ENCODE measurements around the gene CACNA1B. TPM values are rescaled to one million over a fixed set of nuclear protein-coding genes. Genes with fewer than 3 reads are reported as not detected.

The CACNA1B gene
- total RNA-seq, 1 experiment from 2014 or later, result not detected

DNA sequence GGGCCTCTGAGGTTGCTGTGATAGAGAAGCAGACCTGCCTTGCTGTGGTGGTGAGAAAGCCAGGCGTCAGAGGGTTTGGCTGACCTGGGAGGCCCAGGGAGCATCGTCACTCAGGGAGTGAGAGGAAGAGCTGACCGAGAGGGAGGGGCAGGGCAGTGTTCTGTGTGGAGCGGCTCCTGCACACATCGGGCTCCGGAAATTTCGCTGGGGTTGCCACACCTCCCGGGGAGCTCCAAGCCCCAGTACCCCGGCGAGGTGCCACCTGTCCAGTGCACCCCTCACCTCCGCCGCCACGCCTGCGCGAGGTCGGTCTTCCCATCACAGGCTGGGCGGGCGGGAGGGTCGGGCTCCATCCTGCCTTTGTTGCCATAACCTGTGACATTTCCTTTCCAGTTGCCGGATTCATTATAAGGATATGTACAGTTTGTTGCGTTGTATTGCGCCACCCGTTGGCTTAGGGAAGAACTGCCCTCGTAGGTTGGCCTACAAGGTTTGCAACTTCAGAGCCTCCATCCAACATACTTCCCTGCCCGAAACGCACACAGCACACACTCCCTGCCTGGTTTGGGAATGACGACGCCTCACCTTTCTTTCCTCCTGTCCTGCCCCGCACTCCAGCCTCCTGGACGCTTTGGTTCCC, 223.2 kb downstream of the CACNA1B start:
- H3K9me3 Mint-ChIP-seq (ENCODE audit: low read depth, unreplicated experiment), result no peaks in the 10 kb centered on the region
- CTCF ChIA-PET, result no interaction called here
- H3K4me1 Mint-ChIP-seq (ENCODE audit: low read depth, unreplicated experiment), result no peaks in the 10 kb centered on the region
- intact Hi-C loops (cut with micrococcal nuclease; ENCODE audit: unreplicated experiment), result no loop called here
- BruUV-seq (replicated peaks), result no TSS peak
- H3K27me3 Mint-ChIP-seq (ENCODE audit: unreplicated experiment), result peaks cover 43% of the 10 kb centered on the region
- TF ChIP-seq, protein P1, sequence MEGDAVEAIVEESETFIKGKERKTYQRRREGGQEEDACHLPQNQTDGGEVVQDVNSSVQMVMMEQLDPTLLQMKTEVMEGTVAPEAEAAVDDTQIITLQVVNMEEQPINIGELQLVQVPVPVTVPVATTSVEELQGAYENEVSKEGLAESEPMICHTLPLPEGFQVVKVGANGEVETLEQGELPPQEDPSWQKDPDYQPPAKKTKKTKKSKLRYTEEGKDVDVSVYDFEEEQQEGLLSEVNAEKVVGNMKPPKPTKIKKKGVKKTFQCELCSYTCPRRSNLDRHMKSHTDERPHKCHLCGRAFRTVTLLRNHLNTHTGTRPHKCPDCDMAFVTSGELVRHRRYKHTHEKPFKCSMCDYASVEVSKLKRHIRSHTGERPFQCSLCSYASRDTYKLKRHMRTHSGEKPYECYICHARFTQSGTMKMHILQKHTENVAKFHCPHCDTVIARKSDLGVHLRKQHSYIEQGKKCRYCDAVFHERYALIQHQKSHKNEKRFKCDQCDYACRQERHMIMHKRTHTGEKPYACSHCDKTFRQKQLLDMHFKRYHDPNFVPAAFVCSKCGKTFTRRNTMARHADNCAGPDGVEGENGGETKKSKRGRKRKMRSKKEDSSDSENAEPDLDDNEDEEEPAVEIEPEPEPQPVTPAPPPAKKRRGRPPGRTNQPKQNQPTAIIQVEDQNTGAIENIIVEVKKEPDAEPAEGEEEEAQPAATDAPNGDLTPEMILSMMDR (IDR thresholded peaks at IDR 0.05; ENCODE audit: unreplicated experiment), result no peak
- no peaks in the 10 kb centered on the region for H3K36me3 Mint-ChIP-seq (ENCODE audit: insufficient read depth, unreplicated experiment)
- no peak for DNase-seq
- H3K4me3 Mint-ChIP-seq (ENCODE audit: low read depth, unreplicated experiment), result no peak overlapping the region
- no peak overlapping the region for H3K27ac Mint-ChIP-seq (ENCODE audit: unreplicated experiment)

DNA sequence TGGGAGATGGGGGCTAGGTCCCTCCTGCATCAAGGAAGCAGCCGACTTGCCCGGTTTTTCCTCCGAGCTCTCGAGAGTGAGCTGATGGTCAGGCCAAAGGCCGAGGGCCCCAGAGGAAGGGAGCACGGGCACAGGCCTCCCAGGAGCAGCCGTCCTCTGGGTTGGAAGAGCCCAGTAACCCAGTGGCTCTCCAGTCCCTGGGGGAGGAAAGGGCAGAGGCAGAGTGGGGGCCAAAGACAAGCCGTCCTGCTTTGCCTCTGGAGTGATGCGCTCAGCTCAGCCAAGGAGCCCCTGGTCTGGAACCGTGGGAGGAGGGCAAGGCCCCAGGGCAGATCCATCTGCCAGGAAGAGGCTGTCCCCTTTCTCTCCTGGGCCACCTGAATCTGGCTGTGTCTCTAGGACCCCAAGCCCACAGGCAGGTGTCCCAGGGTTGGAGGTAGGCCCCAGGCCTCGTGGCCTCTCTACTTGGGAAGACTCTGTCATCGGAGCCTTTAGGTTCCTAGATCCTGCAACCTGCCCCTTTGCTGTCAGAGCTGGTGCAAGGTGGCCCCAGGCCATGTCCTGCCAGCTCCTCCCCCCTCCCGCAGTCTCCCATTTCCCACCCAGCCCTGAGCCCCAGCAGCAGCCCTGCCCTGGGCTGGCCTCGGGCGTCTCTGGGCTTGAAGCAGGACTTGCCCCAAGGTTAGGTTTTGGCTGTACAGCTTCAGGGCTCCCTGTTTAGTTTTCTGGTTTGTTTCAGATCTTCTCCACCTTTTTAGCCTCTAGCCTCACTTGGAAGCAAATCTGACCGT, 224.1 kb downstream of the CACNA1B start:
- TF ChIP-seq, protein P1 (IDR thresholded peaks at IDR 0.05; ENCODE audit: unreplicated experiment), result no peak
- no TSS peak for BruUV-seq (replicated peaks)
- no peak for DNase-seq
- H3K36me3 Mint-ChIP-seq (ENCODE audit: insufficient read depth, unreplicated experiment), result no peaks in the 10 kb centered on the region
- H3K27me3 Mint-ChIP-seq (ENCODE audit: unreplicated experiment), result peaks cover 43% of the 10 kb centered on the region
- H3K4me3 Mint-ChIP-seq (ENCODE audit: low read depth, unreplicated experiment), result no peak overlapping the region
- intact Hi-C loops (cut with micrococcal nuclease; ENCODE audit: unreplicated experiment), result no loop called here
- no peak overlapping the region for H3K27ac Mint-ChIP-seq (ENCODE audit: unreplicated experiment)
- CTCF ChIA-PET, result no interaction called here
- no peaks in the 10 kb centered on the region for H3K4me1 Mint-ChIP-seq (ENCODE audit: low read depth, unreplicated experiment)
- no peaks in the 10 kb centered on the region for H3K9me3 Mint-ChIP-seq (ENCODE audit: low read depth, unreplicated experiment)

DNA sequence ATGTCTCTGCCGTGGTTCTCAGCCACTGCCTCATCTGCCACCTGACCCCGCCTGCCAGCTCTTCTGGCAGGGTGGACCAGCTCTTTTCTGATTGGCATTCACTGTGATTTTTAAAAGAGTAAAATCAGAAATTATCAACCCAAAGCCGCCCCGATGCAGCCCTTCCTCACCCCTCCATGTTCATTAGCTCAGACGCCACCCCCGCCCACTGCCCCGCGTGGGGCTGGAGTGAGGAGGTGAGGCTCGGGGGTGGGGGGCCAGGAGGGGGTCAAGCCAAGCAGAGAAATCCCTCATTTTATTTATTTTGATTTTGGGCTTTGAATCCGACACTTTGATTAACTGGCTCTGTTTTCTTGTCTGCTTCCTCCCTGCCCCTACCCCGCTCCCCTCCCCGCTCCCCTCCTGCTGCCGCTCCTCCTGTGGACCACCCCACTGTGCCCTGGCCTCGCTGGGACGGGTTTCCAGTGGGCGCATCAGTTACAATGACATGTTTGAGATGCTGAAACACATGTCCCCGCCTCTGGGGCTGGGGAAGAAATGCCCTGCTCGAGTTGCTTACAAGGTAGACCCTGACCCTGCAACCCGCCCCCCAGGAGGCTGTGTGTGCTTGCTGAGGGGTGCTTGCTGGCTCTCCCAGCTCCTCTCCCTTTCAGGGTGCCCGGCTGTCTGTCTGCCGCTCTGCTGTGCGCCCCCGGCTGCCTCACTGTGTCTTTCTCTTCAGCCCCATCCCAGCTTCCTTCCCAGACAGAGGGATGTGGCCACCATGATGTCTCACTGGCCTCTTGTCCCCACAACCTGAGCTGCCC, 224.9 kb downstream of the CACNA1B start:
- no TSS peak for BruUV-seq (replicated peaks)
- Mint-ChIP-seq H3K4me1 (ENCODE audit: low read depth, unreplicated experiment) (no peaks in the 10 kb centered on the region), H3K4me3 (ENCODE audit: low read depth, unreplicated experiment) (no peak overlapping the region), H3K27ac (ENCODE audit: unreplicated experiment) (no peak overlapping the region), H3K36me3 (ENCODE audit: insufficient read depth, unreplicated experiment) (no peaks in the 10 kb centered on the region), H3K9me3 (ENCODE audit: low read depth, unreplicated experiment) (peaks cover 3% of the 10 kb centered on the region), H3K27me3 (ENCODE audit: unreplicated experiment) (peaks cover 43% of the 10 kb centered on the region)
- no peak for DNase-seq
- TF ChIP-seq, protein P1 (IDR thresholded peaks at IDR 0.05; ENCODE audit: unreplicated experiment), result no peak
- CTCF ChIA-PET, result no interaction called here
- intact Hi-C loops (cut with micrococcal nuclease; ENCODE audit: unreplicated experiment), result no loop called here

DNA sequence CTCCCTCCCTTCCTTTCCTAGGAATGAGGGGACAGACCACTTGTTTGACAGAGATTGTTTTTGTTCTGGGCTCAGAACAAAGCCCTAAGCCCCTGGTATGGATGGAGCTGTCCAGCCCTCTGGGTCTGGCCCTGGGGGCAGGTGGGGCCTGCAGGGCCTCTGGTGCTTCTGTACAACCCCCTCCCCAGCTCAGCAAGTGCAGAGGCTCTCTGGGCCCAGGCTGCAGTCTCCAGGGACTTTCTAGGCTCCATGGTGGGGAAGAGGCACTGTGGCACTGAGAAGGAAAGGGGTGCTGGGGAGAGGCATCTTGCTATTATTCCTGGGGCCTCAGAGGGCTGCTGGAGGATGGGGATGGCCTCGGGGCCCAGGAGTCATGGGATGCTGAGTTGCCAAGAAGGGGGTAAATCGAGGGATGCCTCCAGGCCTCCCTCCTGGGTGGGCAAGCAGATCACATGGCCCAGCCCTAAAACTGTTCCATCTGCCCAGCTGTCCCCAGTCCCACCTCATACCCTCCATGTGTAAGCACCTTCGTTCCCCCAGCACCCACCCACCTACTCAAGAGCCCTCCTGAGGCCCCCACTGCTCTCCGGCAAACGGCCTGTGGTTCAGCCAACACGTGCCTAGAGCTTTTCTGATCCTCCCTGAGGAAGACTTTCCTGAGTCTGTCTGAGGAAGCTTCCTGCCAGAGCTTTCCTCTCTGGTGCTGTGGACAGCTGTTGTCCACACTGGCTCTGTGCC, 225.7 kb downstream of the CACNA1B start:
- H3K9me3 Mint-ChIP-seq (ENCODE audit: low read depth, unreplicated experiment), result peaks cover 3% of the 10 kb centered on the region
- intact Hi-C loops (cut with micrococcal nuclease; ENCODE audit: unreplicated experiment), result no loop called here
- CTCF ChIA-PET, result interaction anchor here (0.5 to 0.6 kb wide), 2 partner anchors 244 to 261 kb away, joined by 4 read pairs; no protein-coding TSS in a partner anchor

More for the DNA sequence above, 225.7 kb downstream of the CACNA1B start:
- TF ChIP-seq, protein P1 (IDR thresholded peaks at IDR 0.05; ENCODE audit: unreplicated experiment), result no peak
- no peak overlapping the region for H3K27ac Mint-ChIP-seq (ENCODE audit: unreplicated experiment)
- H3K36me3 Mint-ChIP-seq (ENCODE audit: insufficient read depth, unreplicated experiment), result no peaks in the 10 kb centered on the region
- no peaks in the 10 kb centered on the region for H3K4me1 Mint-ChIP-seq (ENCODE audit: low read depth, unreplicated experiment)
- BruUV-seq (replicated peaks), result no TSS peak
- DNase-seq, result no peak
- H3K4me3 Mint-ChIP-seq (ENCODE audit: low read depth, unreplicated experiment), result no peak overlapping the region
- H3K27me3 Mint-ChIP-seq (ENCODE audit: unreplicated experiment), result peaks cover 43% of the 10 kb centered on the region
